ENCODE measurements around the gene CITED4. TPM values are rescaled to one million over a fixed set of nuclear protein-coding genes. Genes with fewer than 3 reads are reported as not detected.

Gene CITED4
- total RNA-seq, 1 experiment from 2014 or later = 7.8 TPM

- ChIA-PET RAD21 (ENCODE audit: low non-redundant PET in 1 of 2, low total read pairs in 2 of 2, uncharacterized antibody in 2 of 2, unreplicated experiment in 2 of 2) (interaction anchor here in 1 of 2 experiments (1.1 kb wide), 1 partner anchor 71 kb away, joined by 3 read pairs; no protein-coding TSS in a partner anchor), CTCF (no interaction called here), POLR2A (interaction anchor here (1.7 to 2.2 kb wide), 2 partner anchors 15 to 20 kb away, joined by 8 to 10 read pairs; partner anchors contain the start of gene CITED4)
- H3K9me2 ChIP-seq (ENCODE audit: insufficient read depth) = no peaks in the 10 kb centered on the region
- ATAC-seq (peak; percentile 68), DNase-seq (ENCODE audit: low read depth, low spot score) (no peak)
- H3K36me3 ChIP-seq (ENCODE audit: control insufficient read depth in 1 of 2, insufficient read depth in 2 of 2, low read length in 2 of 2) = no peaks in the 10 kb centered on the region
- no TSS peak for BruUV-seq (replicated peaks)
- H3K4me2 ChIP-seq (ENCODE audit: low read length) = peak overlapping the region; percentile 66
- peak overlapping the region; percentile 49 for H3K9ac ChIP-seq (ENCODE audit: low read length)
- H2AFZ ChIP-seq (ENCODE audit: low read depth, low read length, poor library complexity, severe bottlenecking) = peak overlapping the region; percentile 57
- no peaks in the 10 kb centered on the region for H3K9me3 ChIP-seq (ENCODE audit: control insufficient read depth in 1 of 2, insufficient read depth in 1 of 2, low read depth in 1 of 2, low read length in 2 of 2)
- peak overlapping the region in 1 of 2 experiments; percentile 13; a peak in 1 of 4 replicates for H3K4me3 ChIP-seq (replicated peaks in 1 of 2; ENCODE audit: low read depth in 1 of 2, low read length in 2 of 2)
- intact Hi-C loops (cut with micrococcal nuclease) = loop anchor here (2.0 kb wide), 1 partner anchor 21 kb away; no protein-coding TSS in a partner anchor
- H4K20me1 ChIP-seq (ENCODE audit: insufficient read depth) = no peaks in the 10 kb centered on the region
- H3K79me2 ChIP-seq (ENCODE audit: insufficient read depth, low read length) = no peaks in the 10 kb centered on the region
- no peaks in the 10 kb centered on the region for H3K27me3 ChIP-seq (ENCODE audit: insufficient read depth, low read length)
- H3K27ac ChIP-seq (ENCODE audit: low read depth, low read length) = peak overlapping the region; percentile 43
- peaks cover 36 to 78% of the 10 kb centered on the region in 2 experiments for H3K4me1 ChIP-seq (ENCODE audit: control insufficient read depth in 1 of 2, insufficient read depth in 2 of 2, low read length in 2 of 2)
- TF ChIP-seq MAX (IDR thresholded peaks at IDR 0.05) = peak; percentile 54; the same call in 1 of the 2 replicates
- TF ChIP-seq FOSL1 (IDR thresholded peaks at IDR 0.05; ENCODE audit: low read depth) = no peak
- TF ChIP-seq CEBPB (IDR thresholded peaks at IDR 0.05; ENCODE audit: low read depth) = no peak
- TF ChIP-seq CBX3 (IDR thresholded peaks at IDR 0.05; ENCODE audit: low read depth) = no peak
- peak; percentile 38; the same call in 1 of the 2 replicates for TF ChIP-seq SP1 (IDR thresholded peaks at IDR 0.05; ENCODE audit: low read depth)
- no peak for TF ChIP-seq EZH2 (IDR thresholded peaks at IDR 0.05)
- no peak for TF ChIP-seq EGR1 (IDR thresholded peaks at IDR 0.05; ENCODE audit: low read depth)
- no peak for TF ChIP-seq SIN3A (IDR thresholded peaks at IDR 0.05; ENCODE audit: low read depth)
- no peak for TF ChIP-seq ZNF274 (IDR thresholded peaks at IDR 0.05; ENCODE audit: low read depth, low read length)
- no peak for TF ChIP-seq CTCF (IDR thresholded peaks at IDR 0.05 in 2 of 3, conservative IDR thresholded peaks at IDR 0.05 in 1 of 3; ENCODE audit: borderline replicate concordance in 1 of 3, insufficient read depth in 1 of 3, low read depth in 2 of 3, low read length in 2 of 3)
- no peak for TF ChIP-seq REST (IDR thresholded peaks at IDR 0.05; ENCODE audit: low read depth)
- no peak for TF ChIP-seq ELF1 (IDR thresholded peaks at IDR 0.05; ENCODE audit: borderline replicate concordance, low read depth)
- TF ChIP-seq SRF (IDR thresholded peaks at IDR 0.05; ENCODE audit: low read depth) = no peak
- TF ChIP-seq ZBTB33 (IDR thresholded peaks at IDR 0.05; ENCODE audit: extremely low read depth, insufficient replicate concordance, low read length) = no peak
- TF ChIP-seq ZFX (IDR thresholded peaks at IDR 0.05) = peak; percentile 58; the same call in 1 of the 2 replicates
- no peak for TF ChIP-seq TCF7L2 (IDR thresholded peaks at IDR 0.05; ENCODE audit: borderline replicate concordance, extremely low read depth, insufficient read depth, insufficient read length)
- TF ChIP-seq RAD21 (IDR thresholded peaks at IDR 0.05; ENCODE audit: low read depth) = no peak
- peak; percentile 45 for TF ChIP-seq POLR2AphosphoS5 (IDR thresholded peaks at IDR 0.05; ENCODE audit: low read depth, low read length)
- TF ChIP-seq ATF3 (IDR thresholded peaks at IDR 0.05) = no peak
- TF ChIP-seq EZH2phosphoT487 (IDR thresholded peaks at IDR 0.05; ENCODE audit: borderline replicate concordance) = no peak
Observed at GRCh38 chr1:40877698-40878097, 15.5 kb upstream of the CITED4 start.

Measured in HCT116 (cell line).